T1000 (cell line): ENCODE results near the gene NDUFS6.
"Not testable (repeated sequence)": the region's sequence is repeated elsewhere in the genome, so short reads cannot be mapped to it uniquely, and the experiment has no call there.

Experiments used
- DNase-seq: peaks from one replicate; lab custom pipeline; 2025; ENCODE audit warnings: mixed read lengths; lab: John Stamatoyannopoulos, UW

NDUFS6 gene

GRCh38 chr5:1834022-1834551 is 32.9 kb downstream of the NDUFS6 start:
- DNase-seq = no peak

DNA sequence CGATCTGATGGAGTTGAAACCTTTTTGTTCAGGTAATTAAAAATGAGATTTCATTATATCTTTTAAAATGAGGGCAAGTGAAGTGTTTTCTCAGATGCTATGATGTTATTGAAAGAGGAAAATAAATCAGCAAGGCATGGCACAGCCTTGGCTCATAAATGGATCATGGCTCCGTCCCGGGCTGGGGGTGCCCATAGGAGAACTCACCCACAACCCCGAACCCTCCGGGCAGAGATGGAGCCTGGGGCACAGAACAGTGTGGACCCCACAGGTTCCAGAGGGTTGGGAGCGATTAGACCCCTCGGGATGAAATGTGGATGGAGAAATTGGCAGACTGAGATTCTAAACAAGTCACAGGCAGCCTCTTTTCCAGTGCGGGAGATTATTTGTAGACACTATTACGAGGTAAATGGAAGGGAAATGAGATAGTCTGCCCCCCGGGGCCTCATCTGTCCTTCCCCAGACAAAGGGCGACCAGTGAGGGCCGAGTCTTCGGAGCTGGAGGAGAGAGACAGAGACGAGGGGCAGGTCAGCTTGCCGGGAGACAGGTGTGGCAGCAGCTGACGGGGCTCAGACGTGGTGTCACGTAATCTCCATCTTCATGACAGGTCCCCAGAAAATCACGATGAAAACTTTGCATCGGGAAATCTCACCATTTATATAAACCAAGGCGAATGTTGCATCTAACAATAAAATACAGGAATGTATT is 33.7 kb downstream of the NDUFS6 start:
- no peak for DNase-seq

DNA sequence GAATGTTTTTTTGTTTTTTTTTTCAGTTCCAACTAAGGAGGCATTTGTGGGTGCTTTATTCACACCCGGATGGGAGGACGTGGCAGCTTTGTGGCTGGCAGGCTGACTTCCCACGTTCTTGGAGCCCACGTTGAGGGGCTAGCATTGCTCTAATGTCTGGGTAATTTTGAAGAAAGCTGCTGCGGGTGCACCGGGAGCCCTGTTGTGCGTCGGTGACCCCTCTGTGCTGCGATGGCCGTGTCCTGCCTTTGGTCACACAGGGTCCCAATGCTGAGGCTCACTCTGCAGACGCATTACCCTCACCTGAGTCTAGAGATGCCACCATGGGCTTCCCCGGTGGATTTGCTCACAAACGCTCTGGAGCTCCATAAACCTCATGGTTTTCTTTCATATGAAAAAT is 34.2 kb downstream of the NDUFS6 start:
- DNase-seq = no peak

GRCh38 chr5:1836176-1836890 is 35.1 kb downstream of the NDUFS6 start:
- no peak for DNase-seq

- DNase-seq = no peak
These were observed 36.0 kb downstream of the NDUFS6 start for GRCh38 chr5:1836891-1837880.

- DNase-seq = no peak
These were observed 36.8 kb downstream of the NDUFS6 start for GRCh38 chr5:1838013-1838412.

GRCh38 chr5:1840071-1840547 is 38.9 kb downstream of the NDUFS6 start:
- DNase-seq = no peak

- DNase-seq = no peak
These were observed 39.7 kb downstream of the NDUFS6 start for GRCh38 chr5:1840741-1841521.

GRCh38 chr5:1842004-1842819 is 41.0 kb downstream of the NDUFS6 start:
- DNase-seq = no peak

- not testable (repeated sequence) for DNase-seq
These were observed 42.6 kb downstream of the NDUFS6 start for GRCh38 chr5:1843761-1844160.

GRCh38 chr5:1844708-1845436 is 43.7 kb downstream of the NDUFS6 start:
- DNase-seq = no peak

GRCh38 chr5:1845696-1846095 is 44.5 kb downstream of the NDUFS6 start:
- DNase-seq = no peak

- no peak for DNase-seq
These were observed 45.4 kb downstream of the NDUFS6 start for GRCh38 chr5:1846583-1846982.

- no peak for DNase-seq
These were observed 45.8 kb downstream of the NDUFS6 start for GRCh38 chr5:1847056-1847455.

DNA sequence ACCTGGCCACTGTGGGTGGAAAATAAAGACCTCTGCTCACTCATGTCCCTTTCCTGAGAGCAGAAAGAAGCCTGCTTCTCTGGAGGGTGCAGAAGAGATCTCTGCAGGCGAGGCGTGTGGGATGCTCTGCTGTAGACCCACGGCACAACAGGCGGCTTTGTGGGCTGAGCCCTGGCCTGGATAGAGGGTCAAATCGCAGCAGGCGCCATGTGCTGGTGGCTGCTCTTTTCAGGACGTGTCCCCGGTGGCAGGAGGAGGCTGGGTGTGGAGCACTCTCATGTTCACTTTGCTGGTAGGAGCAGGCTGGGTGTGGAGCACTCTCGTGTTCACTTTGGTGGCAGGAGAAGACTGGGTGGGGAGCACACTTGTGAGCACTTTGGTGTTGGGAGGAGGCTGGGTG is 46.4 kb downstream of the NDUFS6 start:
- DNase-seq = no peak

GRCh38 chr5:1850324-1851154 is 49.3 kb downstream of the NDUFS6 start:
- no peak for DNase-seq

- no peak for DNase-seq
These were observed 50.2 kb downstream of the NDUFS6 start for GRCh38 chr5:1851290-1851934.

DNA sequence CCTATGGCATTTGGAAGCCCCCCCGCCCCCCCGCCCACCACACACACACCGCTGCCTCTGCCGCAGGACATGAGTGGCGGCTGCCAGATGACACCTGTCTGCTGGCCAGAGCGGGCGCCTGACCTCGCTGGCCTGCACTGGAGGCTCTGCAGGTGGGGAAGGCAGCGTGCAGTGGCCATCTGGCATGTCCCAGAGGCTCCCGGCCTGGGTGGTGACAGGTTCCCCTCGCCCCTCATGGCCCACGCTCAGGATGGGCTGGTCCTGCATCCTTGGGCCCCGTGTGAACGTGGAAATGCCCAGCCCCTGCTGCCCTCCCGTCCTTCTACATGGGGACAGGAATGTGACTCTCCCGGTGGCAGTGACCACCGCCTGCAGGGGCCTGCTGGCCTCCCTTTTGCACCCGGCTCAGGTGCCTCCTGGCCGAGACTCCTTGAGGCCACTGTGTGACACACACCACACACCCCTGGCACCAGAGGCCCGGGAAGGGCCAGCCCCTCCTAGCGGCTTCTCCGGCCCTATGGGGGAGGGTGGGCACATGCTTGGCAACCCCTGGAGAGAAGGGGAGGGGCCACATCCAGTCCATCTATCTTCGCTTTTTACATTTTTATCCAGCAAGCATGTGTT is 51.2 kb downstream of the NDUFS6 start:
- no peak for DNase-seq
